ENCODE results near the gene C19orf47. TPM values are rescaled to one million over a fixed set of nuclear protein-coding genes. Genes with fewer than 3 reads are reported as not detected.
A peak's percentile ranks its signal among the peaks of the same experiment; 100 is the strongest.

Gene C19orf47
- total RNA-seq, 2 donors from 2014 or later, result 11.2 to 14.7 TPM

GRCh38 chr19:40323705-40324104 lies 24.5 kb downstream of the C19orf47 start:
- DNase-seq, result no peak
- ATAC-seq, result no peak
- intact Hi-C loops (cut with DNase I, micrococcal nuclease), result no loop called here

- DNase-seq, result no peak
- ATAC-seq, result no peak
- intact Hi-C loops (cut with DNase I, micrococcal nuclease), result no loop called here
Measured at GRCh38 chr19:40322951-40323615, 25.1 kb downstream of the C19orf47 start.

DNA sequence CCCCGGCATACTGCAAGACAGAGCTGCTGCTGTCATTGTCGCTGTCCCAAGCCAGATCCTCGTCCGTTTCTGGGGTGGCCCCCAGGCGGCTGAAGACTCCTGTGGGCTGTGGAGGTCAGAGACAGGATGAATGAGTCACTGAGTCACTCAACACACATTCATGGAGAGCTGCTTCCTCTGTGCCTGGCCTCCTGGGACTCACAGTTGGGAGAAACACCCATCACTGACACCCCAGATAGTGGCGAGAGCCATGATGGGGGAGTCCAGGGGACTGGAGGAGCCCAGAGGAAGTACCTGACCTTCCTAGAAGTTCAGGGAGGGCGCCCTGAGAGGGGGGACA lies 26.0 kb downstream of the C19orf47 start:
- ATAC-seq, result no peak
- DNase-seq, result no peak
- intact Hi-C loops (cut with DNase I, micrococcal nuclease), result no loop called here

DNA sequence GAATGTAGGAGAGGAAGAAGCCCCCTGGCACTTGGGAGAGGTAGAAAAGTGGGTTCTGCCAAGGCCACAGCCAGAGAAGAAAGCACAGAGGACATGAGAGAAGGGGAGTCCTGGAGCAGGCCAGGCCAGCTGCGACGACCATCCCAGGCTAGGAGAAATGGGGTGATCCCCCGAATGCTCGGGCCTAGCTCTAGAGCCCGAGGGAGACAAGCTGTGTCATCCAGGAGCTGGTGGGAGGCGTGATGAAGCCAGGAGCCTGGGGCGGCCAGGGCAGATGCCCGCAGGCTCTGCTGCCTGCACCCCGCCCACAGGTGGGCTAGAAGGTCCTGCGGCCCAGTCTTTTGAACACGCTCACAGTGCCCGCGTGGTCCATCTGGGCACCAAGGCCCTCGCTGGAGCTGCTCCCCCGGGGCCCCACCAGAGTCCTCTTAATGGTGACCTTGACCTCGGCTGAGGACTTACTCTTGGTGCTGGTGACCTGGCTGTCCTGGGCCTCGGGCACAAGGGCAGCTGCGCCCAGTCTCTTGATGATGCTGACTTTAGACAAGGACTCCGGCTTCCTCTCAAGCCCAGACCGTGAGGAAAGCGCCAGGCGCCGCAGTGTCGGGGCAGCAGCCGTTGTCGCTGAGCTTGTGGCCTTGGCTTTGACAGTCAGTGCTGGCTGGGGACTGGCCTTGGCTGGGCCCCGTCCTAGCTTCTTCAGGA lies 26.5 kb downstream of the C19orf47 start:
- no peak for DNase-seq
- intact Hi-C loops (cut with DNase I, micrococcal nuclease), result no loop called here
- no peak for ATAC-seq

GRCh38 chr19:40321076-40321475 lies 27.1 kb downstream of the C19orf47 start:
- DNase-seq (no peak), ATAC-seq (no peak)
- intact Hi-C loops (cut with DNase I, micrococcal nuclease), result no loop called here

GRCh38 chr19:40320558-40320935 lies 27.6 kb downstream of the C19orf47 start:
- intact Hi-C loops (cut with DNase I, micrococcal nuclease), result no loop called here
- DNase-seq (no peak), ATAC-seq (no peak)

GRCh38 chr19:40317338-40317737 lies 30.9 kb downstream of the C19orf47 start:
- intact Hi-C loops (cut with DNase I, micrococcal nuclease), result no loop called here
- ATAC-seq (no peak), DNase-seq (no peak)

DNA sequence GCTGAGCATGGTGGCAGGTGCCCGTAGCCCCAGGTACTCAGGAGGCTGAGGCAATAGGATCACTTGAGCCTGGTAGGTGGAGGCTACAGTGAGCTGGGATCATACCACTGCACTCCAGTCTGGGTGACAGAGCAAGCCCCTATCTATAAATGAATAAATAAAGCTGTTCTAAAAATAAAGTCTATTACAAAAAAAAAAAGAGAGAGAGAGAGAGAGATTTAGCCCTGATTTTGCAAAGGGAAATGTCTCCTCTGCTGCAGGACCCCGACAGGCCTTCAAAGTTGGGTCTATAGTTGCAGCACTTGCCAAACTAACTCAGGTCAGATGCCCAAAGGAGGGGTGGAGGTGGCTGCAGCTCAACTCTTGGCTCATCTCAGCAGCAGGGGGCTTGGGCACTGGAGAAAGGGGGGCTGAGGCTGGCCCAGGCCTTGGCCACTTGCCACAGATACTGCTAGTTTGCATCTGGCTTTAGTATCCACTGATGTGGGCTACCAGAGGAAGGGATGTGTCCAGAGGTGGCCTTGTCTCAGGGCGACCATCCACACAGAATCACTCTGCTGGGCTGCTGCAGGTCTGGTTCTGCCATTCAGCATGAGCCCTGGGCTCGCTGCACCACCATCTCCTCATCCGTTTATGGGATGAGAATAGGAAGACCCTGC lies 32.3 kb downstream of the C19orf47 start:
- ATAC-seq (no peak), DNase-seq (no peak)
- intact Hi-C loops (cut with DNase I, micrococcal nuclease), result no loop called here

DNA sequence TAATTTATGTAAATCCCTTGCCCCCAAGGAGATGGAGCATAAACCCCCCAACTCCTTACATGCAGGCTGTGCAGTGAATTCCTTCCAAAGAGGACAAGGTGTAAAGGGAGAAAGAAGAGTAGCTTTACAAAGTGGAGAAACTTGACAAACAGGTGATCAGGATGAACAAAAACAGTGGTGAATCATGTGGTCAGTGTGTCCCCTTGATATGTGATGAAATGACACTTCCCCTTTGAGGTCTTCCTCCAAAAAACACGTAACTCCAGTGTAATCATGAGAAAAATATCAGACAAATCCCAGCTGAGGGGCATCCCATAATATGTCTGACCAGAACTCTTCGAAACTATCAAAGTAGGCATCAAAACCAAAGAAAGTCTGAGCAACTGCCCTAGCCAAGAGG lies 33.5 kb downstream of the C19orf47 start:
- no peak for DNase-seq
- ATAC-seq, result no peak
- intact Hi-C loops (cut with DNase I, micrococcal nuclease), result no loop called here

- intact Hi-C loops (cut with DNase I, micrococcal nuclease), result no loop called here
Measured at GRCh38 chr19:40313229-40313983, 34.8 kb downstream of the C19orf47 start.

GRCh38 chr19:40312533-40312932 lies 35.7 kb downstream of the C19orf47 start:
- intact Hi-C loops (cut with DNase I, micrococcal nuclease), result no loop called here
- ATAC-seq (no peak), DNase-seq (no peak)

More at GRCh38 chr19:40313229-40313983, 34.8 kb downstream of the C19orf47 start:
- DNase-seq (no peak), ATAC-seq (no peak)

GRCh38 chr19:40309666-40310065 lies 38.5 kb downstream of the C19orf47 start:
- no peak for DNase-seq
- ATAC-seq, result no peak
- intact Hi-C loops (cut with DNase I, micrococcal nuclease), result loop anchor here in 1 of 2 donors (10.0 kb wide), 1 partner anchor 155 kb away; the partner anchor contains the start of genes BLVRB and SPTBN4

GRCh38 chr19:40305403-40305802 lies 42.8 kb downstream of the C19orf47 start:
- DNase-seq, result peak; percentile 74 to 79
- peak; percentile 75 for ATAC-seq
- intact Hi-C loops (cut with DNase I, micrococcal nuclease), result loop anchor here in 1 of 2 donors (10.0 kb wide), 1 partner anchor 159 kb away; the partner anchor contains the start of genes BLVRB and SPTBN4

DNA sequence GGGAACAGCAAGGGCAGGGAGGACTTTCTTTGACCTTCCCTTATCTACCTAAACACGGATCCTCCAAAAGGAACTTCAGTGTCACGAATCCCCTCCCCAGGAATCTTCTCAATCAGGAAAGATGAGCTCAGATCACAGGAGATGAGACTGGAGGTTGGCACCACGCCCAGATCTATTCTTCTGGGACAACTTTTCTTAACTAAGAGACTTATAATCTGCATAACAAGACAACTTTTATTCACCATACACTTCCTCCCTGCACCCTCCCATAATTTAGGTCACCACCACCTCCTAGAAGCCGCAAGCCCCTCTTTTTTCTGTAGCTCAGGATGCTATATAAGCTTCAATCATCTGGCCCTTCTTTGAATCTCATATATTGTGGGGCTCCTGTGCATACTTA lies 43.9 kb downstream of the C19orf47 start:
- intact Hi-C loops (cut with DNase I, micrococcal nuclease), result loop anchor here in 1 of 2 donors (10.0 kb wide), 1 partner anchor 160 kb away; the partner anchor contains the start of genes BLVRB and SPTBN4
- ATAC-seq, result no peak

DNA sequence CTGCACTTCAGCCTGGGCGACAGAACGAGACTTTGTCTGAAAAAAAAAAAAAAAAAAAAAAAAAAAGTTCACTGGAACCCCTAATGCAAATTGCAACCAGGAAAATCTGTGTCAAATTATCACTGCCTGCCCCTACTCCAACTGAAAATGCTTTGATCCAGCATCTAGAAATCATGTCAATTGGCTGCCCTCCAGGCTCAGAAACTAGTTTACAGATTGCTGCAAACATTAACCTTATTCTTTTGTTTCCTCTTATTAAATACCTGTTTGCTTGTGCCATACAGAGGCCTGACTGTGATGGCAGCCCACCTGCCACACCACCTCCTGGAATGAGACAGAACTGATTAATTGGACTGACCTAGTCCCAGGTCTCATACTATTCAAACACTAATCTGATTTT lies 44.4 kb downstream of the C19orf47 start:
- DNase-seq (no peak), ATAC-seq (no peak)
- intact Hi-C loops (cut with DNase I, micrococcal nuclease), result loop anchor here in 1 of 2 donors (10.0 kb wide), 1 partner anchor 161 kb away; the partner anchor contains the start of genes BLVRB and SPTBN4

More for the DNA sequence above, 43.9 kb downstream of the C19orf47 start:
- no peak for DNase-seq

DNA sequence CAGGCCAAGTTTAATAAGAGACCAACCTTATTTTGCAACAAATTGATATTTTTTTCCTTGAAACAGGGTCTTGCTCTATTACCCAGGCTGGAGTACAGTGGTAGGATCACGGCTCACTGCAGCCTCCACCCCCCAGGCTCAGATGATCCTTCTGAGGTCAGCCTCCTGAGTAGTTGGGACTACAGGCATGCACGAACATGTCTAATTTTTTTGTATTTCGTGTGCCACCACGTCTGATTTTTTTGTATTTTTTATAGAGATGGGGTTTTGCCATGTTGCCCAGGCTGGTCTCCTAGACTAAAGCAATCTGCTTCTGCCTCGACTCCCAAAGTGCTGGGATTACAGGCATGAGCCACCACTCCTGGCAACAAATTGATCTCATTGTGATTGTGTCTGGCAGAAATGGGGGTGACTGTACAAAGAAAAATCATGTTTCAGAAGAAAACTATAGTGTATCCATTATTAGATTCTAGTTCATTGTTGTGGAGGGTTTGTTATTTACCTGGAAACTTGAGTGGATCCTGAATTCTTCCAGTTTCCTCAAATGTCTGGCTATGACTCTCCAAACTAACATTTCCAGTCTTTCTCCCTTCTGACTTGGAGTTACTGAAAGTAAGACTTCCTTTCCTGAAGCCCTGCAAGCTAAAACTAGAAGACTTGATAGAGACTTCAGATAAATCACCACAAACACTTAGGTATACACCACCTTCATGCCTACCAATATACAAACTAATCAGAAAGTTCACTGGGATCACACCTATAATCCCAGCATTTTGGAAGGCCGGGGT lies 45.8 kb downstream of the C19orf47 start:
- ATAC-seq, result no peak
- DNase-seq, result no peak
- intact Hi-C loops (cut with DNase I, micrococcal nuclease), result loop anchor here in 1 of 2 donors (10.0 kb wide), 1 partner anchor 162 kb away; the partner anchor contains the start of genes BLVRB and SPTBN4

DNA sequence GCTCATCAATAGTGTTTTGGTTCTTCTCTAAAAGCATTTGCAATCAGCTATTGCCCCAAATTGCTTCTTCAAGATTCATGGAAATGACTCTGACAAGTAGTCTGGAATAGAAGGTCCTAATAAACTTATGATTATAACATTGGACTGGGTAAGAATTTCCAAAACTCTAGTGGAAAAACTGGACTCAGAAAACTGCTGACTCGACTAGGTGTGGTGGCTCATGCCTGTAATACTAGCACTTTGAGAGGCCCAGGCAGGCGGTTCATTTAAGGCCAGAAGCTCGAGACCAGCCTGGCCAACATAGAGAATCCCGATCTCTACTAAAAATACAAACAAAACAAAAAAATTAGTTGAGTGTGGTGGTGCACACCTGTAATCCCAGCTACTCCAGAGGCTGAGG lies 47.5 kb downstream of the C19orf47 start:
- DNase-seq (no peak), ATAC-seq (no peak)
- intact Hi-C loops (cut with DNase I, micrococcal nuclease), result loop anchor here in 1 of 2 donors (10.0 kb wide), 1 partner anchor 164 kb away; the partner anchor contains the start of genes BLVRB and SPTBN4

DNA sequence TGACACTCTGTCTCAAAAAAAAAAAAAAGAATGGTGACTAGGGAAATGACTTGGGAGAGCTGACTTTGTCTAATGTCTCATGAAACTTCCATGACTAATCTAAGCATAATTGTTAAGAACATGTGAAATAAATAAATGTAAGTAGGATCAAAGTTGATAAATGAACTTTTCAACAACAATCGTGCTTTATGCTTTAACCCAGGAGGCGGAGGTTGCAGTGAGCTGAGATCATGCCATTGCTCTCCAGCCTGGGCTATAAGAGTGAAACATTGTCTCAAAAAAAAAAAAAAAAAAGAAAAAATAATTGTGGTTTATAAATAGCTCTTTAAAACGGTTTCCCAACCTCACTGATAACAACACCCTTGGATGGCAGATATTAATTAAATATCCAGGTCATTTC lies 50.2 kb downstream of the C19orf47 start:
- no peak for DNase-seq
- intact Hi-C loops (cut with DNase I, micrococcal nuclease), result no loop called here
- ATAC-seq, result no peak

Measured in left colon (tissue), 2 donors.